HG03571 (cell line): ENCODE data around the gene F2R.
"Not testable (repeated sequence)": the region's sequence is repeated elsewhere in the genome, so short reads cannot be mapped to it uniquely, and the experiment has no call there.

Source experiments
- ATAC-seq: cut with Tn5 transposase; IDR thresholded peaks from one replicate; pipeline ENCODE4 v1.9.1; 2021; ENCODE audit not compliant: unreplicated experiment

F2R gene

DNA sequence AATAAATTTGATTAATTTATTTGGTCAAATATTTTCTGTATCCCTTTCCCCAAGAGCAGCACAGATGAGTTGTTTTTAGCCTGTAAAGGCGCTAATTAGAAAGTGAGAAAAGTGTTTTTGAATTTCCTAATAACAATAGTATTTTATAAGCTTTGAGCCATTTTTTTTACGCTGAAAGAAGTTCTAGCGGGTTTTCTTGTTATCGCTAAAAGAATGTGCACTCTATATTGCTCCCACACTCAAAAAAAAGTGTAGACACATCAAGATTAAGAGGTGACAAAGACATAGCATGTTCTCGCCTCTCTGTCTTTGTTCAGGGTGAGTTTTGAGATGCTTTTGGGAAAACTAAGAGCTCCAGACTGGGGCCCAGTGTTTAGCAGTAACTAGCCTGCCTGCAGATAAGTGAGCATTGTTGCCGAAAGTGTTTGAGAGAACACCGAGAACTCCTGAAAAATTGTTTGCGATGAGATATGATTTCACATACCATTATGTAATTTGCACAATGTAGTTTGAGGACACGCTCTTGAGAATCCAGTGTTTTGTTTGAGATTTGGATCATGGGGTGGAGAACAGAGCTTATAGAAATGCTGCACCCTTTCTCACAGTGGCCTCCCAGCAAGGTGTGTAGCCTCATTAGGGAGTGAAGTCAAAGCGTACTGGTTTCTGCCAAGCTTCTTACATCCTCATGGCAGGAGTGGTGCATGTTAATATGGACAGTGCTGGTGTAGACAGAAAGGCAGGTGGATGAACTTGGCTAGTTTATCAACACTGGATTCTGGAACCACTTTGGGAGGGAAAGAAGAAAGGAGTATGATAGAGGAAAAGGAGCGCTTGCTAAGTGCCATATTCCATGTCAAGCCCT lies 1.5 kb downstream of the F2R start:
- no peak for ATAC-seq

DNA sequence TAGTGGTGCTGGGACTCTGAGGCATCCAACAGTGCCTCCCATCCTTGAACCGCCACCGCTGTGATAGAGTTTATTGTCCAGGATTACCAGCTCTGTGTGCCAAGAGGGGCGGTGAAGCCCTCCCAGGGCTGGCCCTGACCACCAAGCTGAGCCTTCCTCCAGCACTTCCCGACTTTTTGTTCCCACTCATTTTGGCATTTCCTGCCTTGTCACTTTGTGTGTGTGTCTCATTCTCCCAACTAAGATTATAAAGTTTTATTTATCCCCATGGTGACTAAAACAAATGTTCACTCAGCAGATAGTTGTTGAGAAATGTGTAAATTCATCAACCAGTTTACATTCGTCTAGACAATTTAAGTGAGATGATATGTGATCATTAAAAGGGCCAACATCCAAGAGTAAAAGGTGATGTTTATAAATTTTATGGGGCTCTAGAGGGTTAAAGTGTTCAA lies 2.5 kb downstream of the F2R start:
- ATAC-seq = no peak

DNA sequence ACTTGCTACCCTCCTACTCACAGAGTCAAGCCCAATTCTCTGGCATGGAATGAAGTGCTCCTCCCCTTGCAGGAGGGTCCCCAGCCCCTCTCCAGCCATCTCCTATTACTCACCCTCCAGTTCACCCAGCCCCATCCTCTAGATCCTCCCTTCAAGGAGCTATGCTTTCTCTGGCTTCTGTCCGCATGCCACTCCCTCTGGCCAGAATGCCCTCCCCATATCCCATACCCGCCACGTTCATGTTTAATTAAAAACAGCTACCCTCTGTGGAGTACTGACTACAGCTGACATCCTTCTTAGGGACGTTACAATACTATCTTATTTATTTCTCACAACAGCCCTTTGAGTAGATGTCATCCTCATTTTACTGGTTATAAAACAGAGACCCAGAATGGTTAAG lies 3.0 kb downstream of the F2R start:
- ATAC-seq = no peak

GRCh38 chr5:76720988-76721569 lies 5.2 kb downstream of the F2R start:
- peak; percentile 87 for ATAC-seq

DNA sequence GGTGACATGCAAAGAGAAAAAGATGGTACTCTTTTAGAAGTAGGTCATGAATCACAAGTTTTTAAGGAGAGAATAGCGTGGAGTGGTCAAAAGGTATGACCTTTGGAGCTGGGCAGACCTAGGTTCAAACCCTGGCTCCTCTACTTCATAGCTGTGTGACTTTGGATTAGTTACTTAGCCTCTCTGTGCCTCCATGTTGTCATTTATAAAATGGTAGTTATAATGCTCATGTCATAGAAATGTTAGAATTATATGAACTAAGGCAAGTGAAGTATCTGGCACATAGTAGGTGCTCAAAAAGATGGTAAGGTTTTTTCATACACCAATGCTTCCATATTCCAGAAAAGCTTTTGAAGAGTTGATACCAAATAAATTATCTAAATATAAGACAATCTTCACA lies 7.3 kb downstream of the F2R start:
- ATAC-seq = no peak

DNA sequence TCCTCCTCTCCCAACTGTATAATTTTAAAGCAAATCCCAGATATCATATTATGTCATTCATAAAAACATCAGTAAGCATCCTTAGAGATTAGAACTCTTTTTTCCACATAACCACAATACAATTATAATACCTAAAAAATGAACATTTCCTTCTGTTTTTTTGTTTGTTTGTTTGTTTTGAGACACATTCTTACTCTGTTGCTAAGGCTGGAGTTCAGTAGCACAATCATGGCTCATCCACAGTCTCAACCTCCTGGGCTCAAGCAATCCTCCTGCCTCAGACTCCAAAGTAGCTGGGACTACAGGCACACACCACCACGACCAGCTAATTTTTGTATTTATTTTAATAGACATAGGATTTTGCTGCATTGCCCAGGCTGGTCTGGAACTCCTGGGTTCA lies 8.0 kb downstream of the F2R start:
- ATAC-seq = no peak

GRCh38 chr5:76724871-76725270 lies 8.9 kb downstream of the F2R start:
- ATAC-seq = no peak

DNA sequence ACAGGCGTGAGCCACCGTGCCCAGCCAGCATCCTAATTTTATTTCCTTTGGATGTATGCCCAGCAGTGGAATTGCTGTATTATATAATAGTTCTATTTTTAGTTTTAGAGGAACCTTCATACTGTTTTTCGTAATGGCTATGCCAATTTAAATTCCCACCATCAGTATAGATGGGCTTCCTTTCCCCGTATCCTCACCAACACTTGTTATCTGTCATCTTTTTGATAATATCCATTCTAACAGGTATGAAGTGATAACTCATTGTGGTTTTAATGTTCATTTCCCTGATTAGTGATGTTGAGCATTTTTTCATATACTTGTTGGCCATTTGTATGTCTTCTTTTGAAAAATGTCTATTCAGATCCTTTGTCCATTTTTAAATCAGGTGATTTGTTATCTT lies 13.0 kb downstream of the F2R start:
- no peak for ATAC-seq

- ATAC-seq = no peak
These were observed 13.7 kb downstream of the F2R start for GRCh38 chr5:76729373-76730290.

- no peak for ATAC-seq
These were observed 16.6 kb downstream of the F2R start for GRCh38 chr5:76732405-76733048.

- ATAC-seq = peak; percentile 47
These were observed 17.1 kb downstream of the F2R start for GRCh38 chr5:76733049-76733417.

DNA sequence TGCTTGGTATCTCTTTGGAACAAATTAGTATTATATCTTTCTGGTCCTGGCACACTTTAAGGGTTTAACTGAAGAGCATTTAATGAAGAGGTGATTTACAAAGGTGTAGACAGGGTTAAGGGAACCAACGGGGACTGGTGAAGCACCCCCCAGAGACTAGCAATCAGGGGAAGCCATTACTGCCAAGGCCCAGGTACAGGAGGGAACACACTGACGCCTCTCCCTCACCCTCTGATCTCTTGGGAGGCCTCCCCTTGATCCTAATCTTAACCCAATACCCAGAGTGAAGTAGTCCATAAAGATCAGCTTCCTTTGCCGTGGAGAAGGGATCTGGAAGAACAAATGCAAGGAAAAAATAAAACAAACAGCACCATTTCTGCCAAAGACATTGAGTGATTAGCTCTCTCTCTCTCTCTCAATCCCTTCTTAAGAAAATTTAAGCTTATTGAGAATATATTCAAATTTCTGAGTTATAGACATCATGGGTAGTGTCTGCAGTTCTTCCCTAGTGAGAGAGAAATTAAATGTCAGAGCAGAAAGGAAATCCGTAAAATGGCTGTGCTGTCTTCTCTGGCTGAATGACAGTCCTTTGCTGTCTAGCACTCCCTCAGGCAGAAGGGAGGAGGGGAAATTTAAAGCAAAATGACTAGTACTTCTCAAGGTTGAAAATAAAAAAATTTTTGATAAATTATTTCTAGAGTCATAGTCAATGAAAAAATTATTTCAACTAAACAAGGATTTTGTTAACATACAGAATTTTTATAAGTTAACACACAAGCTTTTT lies 20.0 kb downstream of the F2R start:
- no peak for ATAC-seq

- ATAC-seq = peak; percentile 30
These were observed 21.0 kb downstream of the F2R start for GRCh38 chr5:76736679-76737556.

DNA sequence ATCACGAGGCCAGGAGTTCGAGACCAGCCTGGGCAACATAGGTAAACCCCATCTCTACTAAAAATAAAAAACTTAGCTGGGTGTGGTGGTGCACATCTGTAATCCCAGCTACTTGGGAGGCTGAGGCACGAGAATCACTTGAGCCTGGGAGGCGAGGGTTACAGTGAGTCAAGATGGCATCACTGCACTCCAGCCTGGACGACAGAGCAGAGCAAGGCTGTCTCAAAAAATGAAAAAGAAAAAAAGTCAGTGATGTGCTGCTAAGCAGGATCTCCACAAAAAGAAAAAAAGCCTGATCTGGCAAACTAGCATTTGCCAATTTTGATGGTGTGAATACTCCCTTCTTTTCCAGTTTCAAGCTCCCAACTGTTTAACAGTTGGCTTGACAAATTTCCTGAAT lies 21.9 kb downstream of the F2R start:
- no peak for ATAC-seq

GRCh38 chr5:76741506-76741905 lies 25.6 kb downstream of the F2R start:
- not testable (repeated sequence) for ATAC-seq

DNA sequence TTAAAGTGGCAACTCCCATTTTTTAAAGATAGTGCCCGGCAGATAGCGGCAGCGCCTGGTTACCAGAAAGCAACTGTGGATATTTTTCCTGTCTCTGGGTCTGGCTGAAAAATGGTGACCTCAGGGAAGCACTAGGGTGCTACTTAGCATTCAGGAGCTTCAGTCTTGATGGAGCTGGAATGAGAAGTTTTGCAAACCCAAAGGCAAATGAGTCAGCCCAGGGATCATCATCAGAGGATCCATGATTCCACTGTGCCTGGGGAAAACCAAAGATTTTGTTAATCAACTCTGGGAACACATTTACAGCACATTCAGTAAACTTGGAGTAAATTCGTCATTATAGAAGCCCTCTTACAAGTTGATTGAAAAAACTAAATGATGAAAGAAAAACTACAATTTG lies 26.7 kb downstream of the F2R start:
- no peak for ATAC-seq

DNA sequence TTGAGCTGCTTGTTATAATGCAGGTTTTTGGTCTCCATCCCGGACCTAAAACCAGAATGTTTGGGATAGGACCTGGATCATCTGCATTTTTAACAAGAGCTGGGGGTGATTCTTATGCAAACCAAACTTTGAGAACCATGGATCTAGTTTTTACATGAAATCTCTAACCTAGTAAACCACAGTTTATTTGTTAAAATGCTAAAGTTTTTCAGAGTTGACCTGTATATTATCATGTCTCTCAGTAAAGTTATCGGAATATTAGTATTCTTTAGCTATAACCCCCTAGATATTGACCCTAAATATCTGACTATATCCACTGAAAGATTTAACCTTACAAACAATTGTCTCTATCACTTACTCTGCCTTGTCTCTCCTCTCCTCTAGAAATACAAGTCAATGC lies 28.7 kb downstream of the F2R start:
- ATAC-seq = no peak

DNA sequence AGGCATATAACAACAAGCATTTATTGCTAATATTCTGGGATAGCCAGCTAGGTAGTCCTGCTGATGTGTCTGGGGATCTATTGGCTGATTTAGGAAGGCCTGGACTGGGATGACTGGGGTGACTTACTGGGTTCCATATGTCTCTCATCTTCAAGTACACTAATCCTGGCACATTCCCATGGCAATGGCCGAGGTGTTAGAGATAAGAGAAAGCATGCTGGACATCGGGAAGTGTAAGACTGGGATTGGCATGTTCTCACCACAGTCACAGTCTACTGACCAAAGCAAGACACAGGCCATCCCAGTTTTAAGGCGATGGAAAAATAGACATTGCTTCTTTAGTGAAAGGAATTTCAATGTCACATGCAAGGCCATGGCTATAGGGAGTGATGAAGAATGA lies 29.7 kb downstream of the F2R start:
- no peak for ATAC-seq

- no peak for ATAC-seq
These were observed 30.8 kb downstream of the F2R start for GRCh38 chr5:76746677-76747076.
